GM23338 (cell line): ENCODE data around the gene PLD1. TPM values are rescaled to one million over a fixed set of nuclear protein-coding genes. Genes with fewer than 3 reads are reported as not detected.

Experiments used
- ATAC-seq: fragments of 200-7000 bp; cut with Tn5 transposase; 3 replicates; pipeline ENCODE4 v1.9.1; 2020
- DNase-seq: peaks from one replicate; pipeline ENCODE4 v3.0.0-alpha.2; 2015; ENCODE audit warnings: low spot score
- H2AFZ ChIP-seq: fragments of 200-600 bp; sonication (generic); 2 replicates; pipeline ENCODE4 v1.8.0; 2016; ENCODE audit warnings: antibody characterized with exemption, mild to moderate bottlenecking, moderate library complexity
- H3F3A ChIP-seq: fragments of 200-600 bp; sonication (generic); replicated peaks from 2 replicates; pipeline ENCODE4 v1.8.0; 2017; ENCODE audit warnings: antibody characterized with exemption, mixed run types, low read depth
- H3K27ac ChIP-seq: fragments of 200-600 bp; sonication (generic); 2 replicates; pipeline ENCODE4 v1.6.1; 2016; ENCODE audit warnings: low read depth
- H3K27me3 ChIP-seq: fragments of 200-600 bp; sonication (generic); 2 replicates; pipeline ENCODE4 v1.8.0; 2016; ENCODE audit warnings: mild to moderate bottlenecking, mixed run types, moderate library complexity; ENCODE audit not compliant: insufficient read depth
- H3K36me3 ChIP-seq: fragments of 200-600 bp; sonication (generic); 2 replicates; pipeline ENCODE4 v1.8.0; 2016; ENCODE audit warnings: mild to moderate bottlenecking; ENCODE audit not compliant: insufficient read depth
- H3K4me1 ChIP-seq: fragments of 200-600 bp; sonication (generic); 2 replicates; pipeline ENCODE4 v1.8.0; 2016; ENCODE audit warnings: mild to moderate bottlenecking, moderate library complexity; ENCODE audit not compliant: insufficient read depth
- H3K4me2 ChIP-seq: fragments of 200-600 bp; sonication (generic); 2 replicates; pipeline ENCODE4 v1.7.1; 2017; ENCODE audit warnings: mixed run types
- H3K4me3 ChIP-seq: fragments of 200-600 bp; sonication (generic); 2 replicates; pipeline ENCODE4 v1.6.1; 2016; ENCODE audit warnings: mixed run types
- H3K79me2 ChIP-seq: fragments of 200-600 bp; sonication (generic); replicated peaks from 2 replicates; pipeline ENCODE4 v1.8.0; 2017; ENCODE audit warnings: mild to moderate bottlenecking; ENCODE audit not compliant: insufficient read depth
- H3K9me2 ChIP-seq: fragments of 200-600 bp; sonication (generic); 2 replicates; pipeline ENCODE4 v1.8.0; 2017; ENCODE audit not compliant: insufficient read depth
- H4K20me1 ChIP-seq: fragments of 200-600 bp; sonication (generic); replicated peaks from 2 replicates; pipeline ENCODE4 v1.8.0; 2017; ENCODE audit warnings: mild to moderate bottlenecking; ENCODE audit not compliant: insufficient read depth
- H3K27ac Mint-ChIP-seq: 2 replicates; pipeline ENCODE4 v1.8.0; 2020; ENCODE audit warnings: inconsistent platforms, mild to moderate bottlenecking, moderate library complexity, mixed read lengths
- H3K27me3 Mint-ChIP-seq: 3 replicates; pipeline ENCODE4 v1.8.0; 2022; ENCODE audit warnings: low read depth, mild to moderate bottlenecking, moderate library complexity, mixed read lengths, inconsistent platforms; ENCODE audit not compliant: insufficient read depth, poor library complexity
- H3K36me3 Mint-ChIP-seq: 3 replicates; pipeline ENCODE4 v1.8.0; 2021; ENCODE audit warnings: low read depth, mild to moderate bottlenecking, inconsistent platforms, moderate library complexity, mixed read lengths
- H3K4me1 Mint-ChIP-seq: 3 replicates; pipeline ENCODE4 v1.8.0; 2020; ENCODE audit warnings: mild to moderate bottlenecking, inconsistent platforms, mixed read lengths
- H3K4me3 Mint-ChIP-seq: 3 replicates; pipeline ENCODE4 v1.8.0; 2021; ENCODE audit warnings: moderate library complexity, mild to moderate bottlenecking, inconsistent platforms, mixed read lengths
- H3K9me3 Mint-ChIP-seq: 3 replicates; pipeline ENCODE4 v1.8.0; 2020; ENCODE audit warnings: moderate library complexity, mild to moderate bottlenecking, inconsistent platforms, mixed read lengths
- CREB1 ChIP-seq: fragments of 250-450 bp; sonication (Bioruptor Pico); IDR thresholded peaks from 2 replicates; pipeline ENCODE4 v1.5.0; 2020; ENCODE audit warnings: low read depth, mild to moderate bottlenecking, moderate library complexity
- EZH2 ChIP-seq: fragments of 200-600 bp; sonication (generic); IDR thresholded peaks from one replicate; pipeline ENCODE4 v1.8.0; 2017; ENCODE audit warnings: antibody characterized with exemption, mild to moderate bottlenecking, low read depth; ENCODE audit not compliant: unreplicated experiment
- EZH2phosphoT487 ChIP-seq: fragments of 200-600 bp; sonication (generic); IDR thresholded peaks from one replicate; pipeline ENCODE4 v1.8.1; 2018; ENCODE audit warnings: antibody characterized with exemption; ENCODE audit not compliant: unreplicated experiment
- JUNB ChIP-seq: IDR thresholded peaks from one replicate; pipeline ENCODE4 v1.6.1; 2016; ENCODE audit warnings: antibody characterized with exemption; ENCODE audit not compliant: unreplicated experiment
- NANOG ChIP-seq: IDR thresholded peaks from 2 replicates; pipeline ENCODE4 v1.6.1; 2016; ENCODE audit warnings: antibody characterized with exemption, borderline replicate concordance
- POLR2AphosphoS5 ChIP-seq: IDR thresholded peaks from 2 replicates; pipeline ENCODE4 v1.6.1; 2016; ENCODE audit warnings: antibody characterized with exemption, low read depth
- STAT1 ChIP-seq: IDR thresholded peaks from one replicate; pipeline ENCODE4 v1.6.1; 2016; ENCODE audit warnings: antibody characterized with exemption; ENCODE audit not compliant: unreplicated experiment
- ZNF114 ChIP-seq: fragments of 250-450 bp; sonication (Bioruptor Pico); IDR thresholded peaks from 2 replicates; pipeline ENCODE4 v1.5.0; 2020; ENCODE audit warnings: mild to moderate bottlenecking, moderate library complexity
- ZNF331 ChIP-seq: fragments of 250-450 bp; sonication (Bioruptor Pico); IDR thresholded peaks from 2 replicates; pipeline ENCODE4 v1.5.0; 2020; ENCODE audit warnings: low read depth, mild to moderate bottlenecking, moderate library complexity
- polyA plus RNA-seq: library from polyadenylated mRNA; unstranded; fragments of >200 nt; fragmentation: Nextera tagmentation; extraction: Ambion mirVana; gene quantifications from 2 replicates; pipeline ENCODE4 v1.2.1, GENCODE V29; 2016
- total RNA-seq: library from RNA; depleted of rRNA; stranded (reverse); fragments of >200 nt; shearing (Covaris generic); gene quantifications from 2 replicates; pipeline ENCODE4 v1.2.3, GENCODE V29; 2014
- TF ChIP-seq, protein P1 (sequence below): IDR thresholded peaks from 2 replicates; pipeline ENCODE4 v1.6.1; 2016; ENCODE audit warnings: antibody characterized with exemption
- TF ChIP-seq, protein P2 (sequence below), 2 experiments: fragments of 200-600 bp in 1 of 2; sonication (generic) in 1 of 2; conservative IDR thresholded peaks; 2 replicates each; pipeline versions ENCODE4 v1.5.1 to v1.6.1; 2016 to 2017; ENCODE audit warnings: antibody characterized with exemption in 2 of 2, low read depth in 2 of 2, mild to moderate bottlenecking in 2 of 2, moderate library complexity in 1 of 2
- TF ChIP-seq, protein P3 (sequence below): fragments of 250-450 bp; sonication (Bioruptor Pico); IDR thresholded peaks from 2 replicates; pipeline ENCODE4 v1.5.0; 2020; ENCODE audit warnings: mild to moderate bottlenecking, moderate library complexity

PLD1 gene
- total and polyA plus RNA-seq, 2 experiments from 2014 or later = 1.4 to 2.2 TPM

DNA sequence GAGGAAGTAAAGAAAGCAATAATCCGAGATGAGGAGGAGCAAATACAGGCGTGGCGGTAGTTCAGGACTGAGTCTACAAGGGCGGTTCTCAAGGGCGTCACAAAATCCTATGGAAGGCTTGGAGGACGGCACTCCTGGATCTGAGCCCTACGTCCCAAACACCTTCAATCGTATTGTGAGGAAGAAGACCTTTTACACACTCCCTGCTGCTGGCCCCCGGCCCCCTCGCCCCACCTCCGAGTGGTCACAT is 747 bp downstream of the PLD1 start (continued):
- TF ChIP-seq, protein P1, sequence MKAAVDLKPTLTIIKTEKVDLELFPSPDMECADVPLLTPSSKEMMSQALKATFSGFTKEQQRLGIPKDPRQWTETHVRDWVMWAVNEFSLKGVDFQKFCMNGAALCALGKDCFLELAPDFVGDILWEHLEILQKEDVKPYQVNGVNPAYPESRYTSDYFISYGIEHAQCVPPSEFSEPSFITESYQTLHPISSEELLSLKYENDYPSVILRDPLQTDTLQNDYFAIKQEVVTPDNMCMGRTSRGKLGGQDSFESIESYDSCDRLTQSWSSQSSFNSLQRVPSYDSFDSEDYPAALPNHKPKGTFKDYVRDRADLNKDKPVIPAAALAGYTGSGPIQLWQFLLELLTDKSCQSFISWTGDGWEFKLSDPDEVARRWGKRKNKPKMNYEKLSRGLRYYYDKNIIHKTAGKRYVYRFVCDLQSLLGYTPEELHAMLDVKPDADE = no peak
- TF ChIP-seq, protein P2, sequence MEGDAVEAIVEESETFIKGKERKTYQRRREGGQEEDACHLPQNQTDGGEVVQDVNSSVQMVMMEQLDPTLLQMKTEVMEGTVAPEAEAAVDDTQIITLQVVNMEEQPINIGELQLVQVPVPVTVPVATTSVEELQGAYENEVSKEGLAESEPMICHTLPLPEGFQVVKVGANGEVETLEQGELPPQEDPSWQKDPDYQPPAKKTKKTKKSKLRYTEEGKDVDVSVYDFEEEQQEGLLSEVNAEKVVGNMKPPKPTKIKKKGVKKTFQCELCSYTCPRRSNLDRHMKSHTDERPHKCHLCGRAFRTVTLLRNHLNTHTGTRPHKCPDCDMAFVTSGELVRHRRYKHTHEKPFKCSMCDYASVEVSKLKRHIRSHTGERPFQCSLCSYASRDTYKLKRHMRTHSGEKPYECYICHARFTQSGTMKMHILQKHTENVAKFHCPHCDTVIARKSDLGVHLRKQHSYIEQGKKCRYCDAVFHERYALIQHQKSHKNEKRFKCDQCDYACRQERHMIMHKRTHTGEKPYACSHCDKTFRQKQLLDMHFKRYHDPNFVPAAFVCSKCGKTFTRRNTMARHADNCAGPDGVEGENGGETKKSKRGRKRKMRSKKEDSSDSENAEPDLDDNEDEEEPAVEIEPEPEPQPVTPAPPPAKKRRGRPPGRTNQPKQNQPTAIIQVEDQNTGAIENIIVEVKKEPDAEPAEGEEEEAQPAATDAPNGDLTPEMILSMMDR (conservative IDR thresholded peaks at IDR 0.05; ENCODE audit: low read depth in 2 of 2) = no peak
- TF ChIP-seq EZH2phosphoT487 (no peak), EZH2 (no peak), CREB1 (CRISPR knock-in tag) (no peak), ZNF331 (CRISPR knock-in tag) (no peak), ZNF114 (CRISPR knock-in tag) (no peak), NANOG (no peak), POLR2AphosphoS5 (no peak), STAT1 (no peak)

DNA sequence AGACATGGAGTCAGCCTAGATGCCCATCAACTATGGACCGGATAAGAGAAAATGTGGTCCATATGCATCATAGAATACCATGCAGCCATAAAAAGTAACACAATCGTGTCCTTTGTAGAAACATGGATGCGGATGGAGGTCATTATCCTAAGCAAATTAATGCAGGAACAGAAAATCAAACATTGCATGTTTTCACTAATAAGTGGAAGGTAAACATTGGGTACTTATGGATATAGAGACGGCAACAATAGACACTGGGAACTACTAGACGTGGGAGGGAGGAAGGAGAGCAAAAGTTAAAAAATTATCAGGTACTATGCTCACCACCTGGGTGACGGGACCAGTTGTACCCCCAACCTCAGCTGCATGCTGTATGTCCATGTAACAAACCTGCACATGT is 2.5 kb downstream of the PLD1 start:
- Histone ChIP-seq H4K20me1 (no peaks in the 10 kb centered on the region), H3K4me2 (no peak overlapping the region), H3K27ac (no peak overlapping the region), H3K4me3 (no peak overlapping the region), H3K9me2 (peaks cover 4% of the 10 kb centered on the region; the same call in 1 of the 2 replicates), H3K27me3 (peaks cover 41% of the 10 kb centered on the region), H3F3A (no peaks in the 10 kb centered on the region; the same call in 1 of the 2 replicates), H3K79me2 (no peaks in the 10 kb centered on the region), H3K36me3 (no peaks in the 10 kb centered on the region), H3K4me1 (no peaks in the 10 kb centered on the region), H2AFZ (no peak overlapping the region)
- ATAC-seq = no peak
- Mint-ChIP-seq H3K36me3 (no peaks in the 10 kb centered on the region), H3K27ac (no peak overlapping the region), H3K4me3 (no peak overlapping the region), H3K4me1 (peaks cover 4% of the 10 kb centered on the region; the same call in 2 of the 3 replicates), H3K9me3 (no peaks in the 10 kb centered on the region), H3K27me3 (peaks cover 19% of the 10 kb centered on the region)
- DNase-seq = no peak
- TF ChIP-seq CREB1 (CRISPR knock-in tag) = no peak
- no peak for TF ChIP-seq JUNB
- no peak for TF ChIP-seq ZNF331 (CRISPR knock-in tag)
- TF ChIP-seq EZH2phosphoT487 = no peak
- TF ChIP-seq, protein P3, sequence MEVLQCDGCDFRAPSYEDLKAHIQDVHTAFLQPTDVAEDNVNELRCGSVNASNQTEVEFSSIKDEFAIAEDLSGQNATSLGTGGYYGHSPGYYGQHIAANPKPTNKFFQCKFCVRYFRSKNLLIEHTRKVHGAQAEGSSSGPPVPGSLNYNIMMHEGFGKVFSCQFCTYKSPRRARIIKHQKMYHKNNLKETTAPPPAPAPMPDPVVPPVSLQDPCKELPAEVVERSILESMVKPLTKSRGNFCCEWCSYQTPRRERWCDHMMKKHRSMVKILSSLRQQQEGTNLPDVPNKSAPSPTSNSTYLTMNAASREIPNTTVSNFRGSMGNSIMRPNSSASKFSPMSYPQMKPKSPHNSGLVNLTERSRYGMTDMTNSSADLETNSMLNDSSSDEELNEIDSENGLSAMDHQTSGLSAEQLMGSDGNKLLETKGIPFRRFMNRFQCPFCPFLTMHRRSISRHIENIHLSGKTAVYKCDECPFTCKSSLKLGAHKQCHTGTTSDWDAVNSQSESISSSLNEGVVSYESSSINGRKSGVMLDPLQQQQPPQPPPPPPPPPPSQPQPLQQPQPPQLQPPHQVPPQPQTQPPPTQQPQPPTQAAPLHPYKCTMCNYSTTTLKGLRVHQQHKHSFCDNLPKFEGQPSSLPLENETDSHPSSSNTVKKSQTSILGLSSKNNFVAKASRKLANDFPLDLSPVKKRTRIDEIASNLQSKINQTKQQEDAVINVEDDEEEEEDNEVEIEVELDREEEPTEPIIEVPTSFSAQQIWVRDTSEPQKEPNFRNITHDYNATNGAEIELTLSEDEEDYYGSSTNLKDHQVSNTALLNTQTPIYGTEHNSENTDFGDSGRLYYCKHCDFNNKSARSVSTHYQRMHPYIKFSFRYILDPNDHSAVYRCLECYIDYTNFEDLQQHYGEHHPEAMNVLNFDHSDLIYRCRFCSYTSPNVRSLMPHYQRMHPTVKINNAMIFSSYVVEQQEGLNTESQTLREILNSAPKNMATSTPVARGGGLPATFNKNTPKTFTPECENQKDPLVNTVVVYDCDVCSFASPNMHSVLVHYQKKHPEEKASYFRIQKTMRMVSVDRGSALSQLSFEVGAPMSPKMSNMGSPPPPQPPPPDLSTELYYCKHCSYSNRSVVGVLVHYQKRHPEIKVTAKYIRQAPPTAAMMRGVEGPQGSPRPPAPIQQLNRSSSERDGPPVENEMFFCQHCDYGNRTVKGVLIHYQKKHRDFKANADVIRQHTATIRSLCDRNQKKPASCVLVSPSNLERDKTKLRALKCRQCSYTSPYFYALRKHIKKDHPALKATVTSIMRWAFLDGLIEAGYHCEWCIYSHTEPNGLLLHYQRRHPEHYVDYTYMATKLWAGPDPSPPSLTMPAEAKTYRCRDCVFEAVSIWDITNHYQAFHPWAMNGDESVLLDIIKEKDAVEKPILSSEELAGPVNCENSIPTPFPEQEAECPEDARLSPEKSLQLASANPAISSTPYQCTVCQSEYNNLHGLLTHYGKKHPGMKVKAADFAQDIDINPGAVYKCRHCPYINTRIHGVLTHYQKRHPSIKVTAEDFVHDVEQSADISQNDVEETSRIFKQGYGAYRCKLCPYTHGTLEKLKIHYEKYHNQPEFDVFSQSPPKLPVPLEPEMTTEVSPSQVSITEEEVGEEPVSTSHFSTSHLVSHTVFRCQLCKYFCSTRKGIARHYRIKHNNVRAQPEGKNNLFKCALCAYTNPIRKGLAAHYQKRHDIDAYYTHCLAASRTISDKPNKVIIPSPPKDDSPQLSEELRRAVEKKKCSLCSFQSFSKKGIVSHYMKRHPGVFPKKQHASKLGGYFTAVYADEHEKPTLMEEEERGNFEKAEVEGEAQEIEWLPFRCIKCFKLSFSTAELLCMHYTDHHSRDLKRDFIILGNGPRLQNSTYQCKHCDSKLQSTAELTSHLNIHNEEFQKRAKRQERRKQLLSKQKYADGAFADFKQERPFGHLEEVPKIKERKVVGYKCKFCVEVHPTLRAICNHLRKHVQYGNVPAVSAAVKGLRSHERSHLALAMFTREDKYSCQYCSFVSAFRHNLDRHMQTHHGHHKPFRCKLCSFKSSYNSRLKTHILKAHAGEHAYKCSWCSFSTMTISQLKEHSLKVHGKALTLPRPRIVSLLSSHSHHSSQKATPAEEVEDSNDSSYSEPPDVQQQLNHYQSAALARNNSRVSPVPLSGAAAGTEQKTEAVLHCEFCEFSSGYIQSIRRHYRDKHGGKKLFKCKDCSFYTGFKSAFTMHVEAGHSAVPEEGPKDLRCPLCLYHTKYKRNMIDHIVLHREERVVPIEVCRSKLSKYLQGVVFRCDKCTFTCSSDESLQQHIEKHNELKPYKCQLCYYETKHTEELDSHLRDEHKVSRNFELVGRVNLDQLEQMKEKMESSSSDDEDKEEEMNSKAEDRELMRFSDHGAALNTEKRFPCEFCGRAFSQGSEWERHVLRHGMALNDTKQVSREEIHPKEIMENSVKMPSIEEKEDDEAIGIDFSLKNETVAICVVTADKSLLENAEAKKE = no peak
- no peak for TF ChIP-seq ZNF114 (CRISPR knock-in tag)
- TF ChIP-seq, protein P1 = no peak
- TF ChIP-seq NANOG = no peak
- TF ChIP-seq EZH2 = no peak
